Hepatocyte (in vitro differentiated cells): ENCODE measurements around the gene TMEM14A.

Experiments used
- CTCF ChIP-seq: fragments of 200-600 bp; sonication (generic); IDR thresholded peaks from 2 replicates; pipeline ENCODE4 v1.5.1; 2016; ENCODE audit warnings: antibody characterized with exemption, mild to moderate bottlenecking; ENCODE audit not compliant: poor library complexity
- EZH2 ChIP-seq: fragments of 200-600 bp; sonication (generic); IDR thresholded peaks from 2 replicates; pipeline ENCODE4 v1.6.1; 2016; ENCODE audit warnings: antibody characterized with exemption, mild to moderate bottlenecking, borderline replicate concordance
- EZH2phosphoT487 ChIP-seq: fragments of 200-600 bp; sonication (generic); IDR thresholded peaks from one replicate; pipeline ENCODE4 v1.6.1; 2018; ENCODE audit warnings: antibody characterized with exemption, mild to moderate bottlenecking, low read depth, moderate library complexity; ENCODE audit not compliant: unreplicated experiment, severe bottlenecking

GRCh38 chr6:52654007-52654406 is 16.9 kb upstream of the TMEM14A start:
- no peak for TF ChIP-seq CTCF
- no peak for TF ChIP-seq EZH2
- no peak for TF ChIP-seq EZH2phosphoT487
